Lower lobe of right lung (tissue), 2 donors: ENCODE data around the gene DCDC1. TPM values are rescaled to one million over a fixed set of nuclear protein-coding genes. Genes with fewer than 3 reads are reported as not detected.

ENCODE experiments used
- ATAC-seq, 2 donors: fragments of 200-7000 bp; cut with Tn5 transposase; one replicate each; pipeline ENCODE4 v1.9.1; 2020 to 2022; ENCODE audit warnings: mild to moderate bottlenecking in 2 of 2, moderate library complexity in 2 of 2
- DNase-seq: peaks from one replicate; pipeline ENCODE4 v3.0.0-alpha.2; 2020
- H3K27ac ChIP-seq: fragments of 200-600 bp; one replicate; pipeline ENCODE4 v1.8.0; 2022
- H3K27me3 ChIP-seq: fragments of 200-600 bp; one replicate; pipeline ENCODE4 v1.8.0; 2022; ENCODE audit warnings: low read depth
- H3K36me3 ChIP-seq: fragments of 200-600 bp; one replicate; pipeline ENCODE4 v1.8.0; 2022; ENCODE audit warnings: mild to moderate bottlenecking
- H3K4me1 ChIP-seq: fragments of 200-600 bp; one replicate; pipeline ENCODE4 v1.8.0; 2022
- H3K4me3 ChIP-seq: fragments of 200-600 bp; one replicate; pipeline ENCODE4 v1.8.0; 2022; ENCODE audit warnings: mild to moderate bottlenecking
- H3K9me3 ChIP-seq: fragments of 200-600 bp; one replicate; pipeline ENCODE4 v1.8.0; 2022
- CTCF ChIP-seq: fragments of 200-600 bp; IDR thresholded peaks from one replicate; pipeline ENCODE4 v1.8.0; 2022; ENCODE audit warnings: antibody characterized with exemption, mild to moderate bottlenecking
- intact Hi-C: fragments of 100-400 bp; cut with DNase I; formaldehyde crosslinking; loops from one replicate; pipeline ENCODE4 v1.11.0; 2022
- total RNA-seq: library from RNA; stranded (reverse); fragmentation: NEBNext Ultra II Directional; extraction: Animal tissue kit (Norgen Biotek cat#: 25700); gene quantifications from one replicate; pipeline ENCODE4 v1.2.1, GENCODE V29; 2021
- donor health status: DM: no; HTN: yes; CAD: no; lungs with severe emphysema.

The DCDC1 gene
- total RNA-seq, 1 donor from 2014 or later, result 4.1 TPM

DNA sequence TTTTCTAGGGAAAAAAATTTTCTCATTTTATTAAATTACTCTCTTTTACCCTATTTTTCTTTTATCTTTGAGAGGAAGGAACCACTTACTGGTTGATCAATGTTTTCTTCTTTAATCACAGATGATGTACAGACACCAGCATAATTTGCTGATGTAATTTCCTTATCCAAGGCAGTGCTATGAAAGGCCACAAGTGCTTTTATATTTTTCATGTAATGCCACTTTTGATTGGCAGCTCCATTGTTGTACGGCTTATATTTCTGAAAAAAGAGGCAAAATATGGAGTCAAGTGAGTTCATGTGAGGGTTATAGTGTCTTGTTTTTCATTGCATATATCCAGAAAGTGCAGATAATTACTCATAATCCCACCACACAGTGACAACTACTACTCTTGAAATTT lies 460.7 kb downstream of the DCDC1 start:
- no peaks in the 10 kb centered on the region for H3K9me3 ChIP-seq
- no peak overlapping the region for H3K27ac ChIP-seq
- intact Hi-C loops, result no loop called here
- TF ChIP-seq CTCF, result no peak
- H3K36me3 ChIP-seq, result no peaks in the 10 kb centered on the region
- H3K4me1 ChIP-seq, result no peaks in the 10 kb centered on the region
- ATAC-seq, result no peak
- DNase-seq, result no peak
- no peaks in the 10 kb centered on the region for H3K27me3 ChIP-seq
- no peak overlapping the region for H3K4me3 ChIP-seq

- no peaks in the 10 kb centered on the region for H3K27me3 ChIP-seq
- H3K4me3 ChIP-seq, result no peak overlapping the region
- intact Hi-C loops, result no loop called here
- H3K36me3 ChIP-seq, result no peaks in the 10 kb centered on the region
- DNase-seq (no peak), ATAC-seq (no peak)
- TF ChIP-seq CTCF, result no peak
- no peak overlapping the region for H3K27ac ChIP-seq
- no peaks in the 10 kb centered on the region for H3K9me3 ChIP-seq
- no peaks in the 10 kb centered on the region for H3K4me1 ChIP-seq
Measured at GRCh38 chr11:30908272-30908671, 461.3 kb downstream of the DCDC1 start.

GRCh38 chr11:30902929-30903328 lies 466.6 kb downstream of the DCDC1 start:
- intact Hi-C loops, result no loop called here
- Histone ChIP-seq H3K9me3 (no peaks in the 10 kb centered on the region), H3K27ac (no peak overlapping the region), H3K4me1 (no peaks in the 10 kb centered on the region), H3K36me3 (no peaks in the 10 kb centered on the region), H3K4me3 (no peak overlapping the region), H3K27me3 (no peaks in the 10 kb centered on the region)
- ATAC-seq (no peak), DNase-seq (no peak)
- TF ChIP-seq CTCF, result no peak

DNA sequence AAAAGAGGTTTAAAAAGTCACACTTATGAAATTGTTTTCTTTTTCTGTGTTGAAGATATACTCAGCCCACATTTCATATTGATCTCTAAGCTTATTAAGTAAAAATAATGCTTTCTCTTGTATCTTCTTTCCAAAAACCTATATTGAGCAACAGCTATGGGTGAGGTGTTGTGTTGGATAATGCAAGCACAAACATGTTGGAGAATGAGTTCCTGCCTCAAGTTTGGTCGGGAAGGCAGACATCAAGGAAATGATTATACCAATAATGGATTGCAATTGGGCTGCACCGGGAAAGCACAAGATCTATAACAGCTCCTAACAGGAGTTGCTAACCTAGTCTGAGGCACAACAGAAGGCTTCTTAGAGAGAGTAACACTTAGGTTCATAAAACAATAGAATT lies 474.5 kb downstream of the DCDC1 start:
- H3K27ac ChIP-seq, result no peak overlapping the region
- intact Hi-C loops, result no loop called here
- TF ChIP-seq CTCF, result no peak
- H3K4me3 ChIP-seq, result no peak overlapping the region
- ATAC-seq (no peak), DNase-seq (no peak)
- H3K4me1 ChIP-seq, result no peaks in the 10 kb centered on the region
- no peaks in the 10 kb centered on the region for H3K9me3 ChIP-seq
- no peaks in the 10 kb centered on the region for H3K36me3 ChIP-seq
- H3K27me3 ChIP-seq, result no peaks in the 10 kb centered on the region

GRCh38 chr11:30893318-30893717 lies 476.2 kb downstream of the DCDC1 start:
- Histone ChIP-seq H3K36me3 (no peaks in the 10 kb centered on the region), H3K9me3 (no peaks in the 10 kb centered on the region), H3K4me1 (no peaks in the 10 kb centered on the region), H3K27me3 (no peaks in the 10 kb centered on the region), H3K4me3 (no peak overlapping the region), H3K27ac (no peak overlapping the region)
- no peak for DNase-seq
- TF ChIP-seq CTCF, result no peak
- intact Hi-C loops, result no loop called here
- ATAC-seq, result no peak
